K562 (cell line): ENCODE results near the gene ZNF280C. TPM values are rescaled to one million over a fixed set of nuclear protein-coding genes. Genes with fewer than 3 reads are reported as not detected.

Experiments used
- MGA ChIP-seq: fragments of 450-650 bp; IDR thresholded peaks from 2 replicates; pipeline ENCODE4 v1.6.1; 2016; ENCODE audit warnings: mild to moderate bottlenecking, moderate library complexity
- NKRF ChIP-seq: fragments of 450-650 bp; IDR thresholded peaks from 2 replicates; pipeline ENCODE4 v1.6.1; 2016; ENCODE audit warnings: borderline replicate concordance
- SAP30 ChIP-seq: fragments of 200-600 bp; sonication (generic); IDR thresholded peaks from 2 replicates; pipeline ENCODE4 v1.6.1; 2012; ENCODE audit warnings: borderline replicate concordance, low read depth, mild to moderate bottlenecking, moderate library complexity, low read length, control low read depth, inconsistent platforms; ENCODE audit not compliant: insufficient read depth, poor library complexity, severe bottlenecking
- SMARCE1 ChIP-seq: fragments of 450-650 bp; IDR thresholded peaks from 2 replicates; pipeline ENCODE4 v1.7.1; 2016; ENCODE audit warnings: mild to moderate bottlenecking
- SOX6 ChIP-seq: fragments of 450-650 bp; IDR thresholded peaks from 2 replicates; pipeline ENCODE4 v1.6.1; 2014; ENCODE audit warnings: mild to moderate bottlenecking
- TARDBP ChIP-seq: fragments of 450-650 bp; IDR thresholded peaks from 2 replicates; pipeline ENCODE4 v1.6.1; 2016
- ZNF592 ChIP-seq: fragments of 450-650 bp; IDR thresholded peaks from 2 replicates; pipeline ENCODE4 v1.6.1; 2017; ENCODE audit warnings: antibody characterized with exemption, mild to moderate bottlenecking
- polyA plus RNA-seq, 8 experiments: library from polyadenylated mRNA; depleted of rRNA in 4 of 8; stranded (reverse) in 5 of 8; unstranded in 3 of 8; fragments of >200 nt; fragmentation: Nextera tagmentation in 2 of 8; fragmentation: Illumina TruSeq in 1 of 8; extraction: Ambion mirVana in 2 of 8; extraction: Trizol in 1 of 8; gene quantifications; 2 replicates each; pipeline versions ENCODE4 v1.2.1 to v1.2.3, GENCODE V29; 2011 to 2014; ENCODE audit warnings: inconsistent platforms in 1 of 8, missing spikeins in 1 of 8
- total RNA-seq, 7 experiments: library from RNA; depleted of rRNA in 6 of 7; stranded (reverse); fragments of >200 nt in 6 of 7; fragmentation: Illumina TruSeq in 2 of 7; extraction: Trizol in 2 of 7; gene quantifications; 2 replicates each; pipeline versions ENCODE4 v1.2.1 to v1.2.3, GENCODE V29; 2011 to 2021; ENCODE audit warnings: low replicate concordance in 1 of 7

Gene ZNF280C
- total and polyA plus RNA-seq, 9 of the 15 experiments (the other 6 are each of a cell fraction or from before 2014, with no cell fraction given): 1.6 to 8.3 (median 4.4) TPM

- TF ChIP-seq SMARCE1: no peak
- peak; percentile 41; the same call in 1 of the 2 replicates for TF ChIP-seq SOX6
- peak; percentile 40 for TF ChIP-seq SAP30
- no peak for TF ChIP-seq TARDBP
- TF ChIP-seq MGA: peak; percentile 100
- TF ChIP-seq ZNF592: peak; percentile 98
- TF ChIP-seq NKRF: peak; percentile 40; the same call in 1 of the 2 replicates
Measured at GRCh38 chrX:130268449-130269170, at the start of gene ZNF280C (continued).
